ENCODE measurements around the gene ETFRF1. TPM values are rescaled to one million over a fixed set of nuclear protein-coding genes. Genes with fewer than 3 reads are reported as not detected.

Gene ETFRF1
- total and polyA plus RNA-seq, 2 of the 8 experiments (the other 6 are each of a cell fraction or from before 2014, with no cell fraction given), result 4.3 to 7.7 TPM

DNA sequence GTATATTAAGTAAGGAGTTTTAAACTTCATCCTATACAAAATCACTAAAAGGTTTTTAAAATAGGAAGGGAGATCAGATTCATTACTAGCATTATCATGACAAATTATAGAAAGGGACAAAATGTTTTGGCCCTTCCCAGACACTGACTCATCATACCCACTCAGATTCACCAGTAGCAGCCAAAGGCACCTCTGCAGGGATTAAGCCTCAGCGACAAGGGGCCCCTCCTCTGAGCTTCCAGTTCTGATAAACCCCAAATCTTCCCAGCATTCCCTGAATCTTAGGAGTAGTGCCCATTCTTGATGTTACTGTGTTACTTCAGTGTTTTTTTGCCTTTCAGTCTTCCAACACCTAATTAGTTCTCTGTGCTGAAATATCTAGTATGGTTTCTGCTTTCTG, 41.2 kb downstream of the ETFRF1 start (continued):
- TF ChIP-seq, protein P1, sequence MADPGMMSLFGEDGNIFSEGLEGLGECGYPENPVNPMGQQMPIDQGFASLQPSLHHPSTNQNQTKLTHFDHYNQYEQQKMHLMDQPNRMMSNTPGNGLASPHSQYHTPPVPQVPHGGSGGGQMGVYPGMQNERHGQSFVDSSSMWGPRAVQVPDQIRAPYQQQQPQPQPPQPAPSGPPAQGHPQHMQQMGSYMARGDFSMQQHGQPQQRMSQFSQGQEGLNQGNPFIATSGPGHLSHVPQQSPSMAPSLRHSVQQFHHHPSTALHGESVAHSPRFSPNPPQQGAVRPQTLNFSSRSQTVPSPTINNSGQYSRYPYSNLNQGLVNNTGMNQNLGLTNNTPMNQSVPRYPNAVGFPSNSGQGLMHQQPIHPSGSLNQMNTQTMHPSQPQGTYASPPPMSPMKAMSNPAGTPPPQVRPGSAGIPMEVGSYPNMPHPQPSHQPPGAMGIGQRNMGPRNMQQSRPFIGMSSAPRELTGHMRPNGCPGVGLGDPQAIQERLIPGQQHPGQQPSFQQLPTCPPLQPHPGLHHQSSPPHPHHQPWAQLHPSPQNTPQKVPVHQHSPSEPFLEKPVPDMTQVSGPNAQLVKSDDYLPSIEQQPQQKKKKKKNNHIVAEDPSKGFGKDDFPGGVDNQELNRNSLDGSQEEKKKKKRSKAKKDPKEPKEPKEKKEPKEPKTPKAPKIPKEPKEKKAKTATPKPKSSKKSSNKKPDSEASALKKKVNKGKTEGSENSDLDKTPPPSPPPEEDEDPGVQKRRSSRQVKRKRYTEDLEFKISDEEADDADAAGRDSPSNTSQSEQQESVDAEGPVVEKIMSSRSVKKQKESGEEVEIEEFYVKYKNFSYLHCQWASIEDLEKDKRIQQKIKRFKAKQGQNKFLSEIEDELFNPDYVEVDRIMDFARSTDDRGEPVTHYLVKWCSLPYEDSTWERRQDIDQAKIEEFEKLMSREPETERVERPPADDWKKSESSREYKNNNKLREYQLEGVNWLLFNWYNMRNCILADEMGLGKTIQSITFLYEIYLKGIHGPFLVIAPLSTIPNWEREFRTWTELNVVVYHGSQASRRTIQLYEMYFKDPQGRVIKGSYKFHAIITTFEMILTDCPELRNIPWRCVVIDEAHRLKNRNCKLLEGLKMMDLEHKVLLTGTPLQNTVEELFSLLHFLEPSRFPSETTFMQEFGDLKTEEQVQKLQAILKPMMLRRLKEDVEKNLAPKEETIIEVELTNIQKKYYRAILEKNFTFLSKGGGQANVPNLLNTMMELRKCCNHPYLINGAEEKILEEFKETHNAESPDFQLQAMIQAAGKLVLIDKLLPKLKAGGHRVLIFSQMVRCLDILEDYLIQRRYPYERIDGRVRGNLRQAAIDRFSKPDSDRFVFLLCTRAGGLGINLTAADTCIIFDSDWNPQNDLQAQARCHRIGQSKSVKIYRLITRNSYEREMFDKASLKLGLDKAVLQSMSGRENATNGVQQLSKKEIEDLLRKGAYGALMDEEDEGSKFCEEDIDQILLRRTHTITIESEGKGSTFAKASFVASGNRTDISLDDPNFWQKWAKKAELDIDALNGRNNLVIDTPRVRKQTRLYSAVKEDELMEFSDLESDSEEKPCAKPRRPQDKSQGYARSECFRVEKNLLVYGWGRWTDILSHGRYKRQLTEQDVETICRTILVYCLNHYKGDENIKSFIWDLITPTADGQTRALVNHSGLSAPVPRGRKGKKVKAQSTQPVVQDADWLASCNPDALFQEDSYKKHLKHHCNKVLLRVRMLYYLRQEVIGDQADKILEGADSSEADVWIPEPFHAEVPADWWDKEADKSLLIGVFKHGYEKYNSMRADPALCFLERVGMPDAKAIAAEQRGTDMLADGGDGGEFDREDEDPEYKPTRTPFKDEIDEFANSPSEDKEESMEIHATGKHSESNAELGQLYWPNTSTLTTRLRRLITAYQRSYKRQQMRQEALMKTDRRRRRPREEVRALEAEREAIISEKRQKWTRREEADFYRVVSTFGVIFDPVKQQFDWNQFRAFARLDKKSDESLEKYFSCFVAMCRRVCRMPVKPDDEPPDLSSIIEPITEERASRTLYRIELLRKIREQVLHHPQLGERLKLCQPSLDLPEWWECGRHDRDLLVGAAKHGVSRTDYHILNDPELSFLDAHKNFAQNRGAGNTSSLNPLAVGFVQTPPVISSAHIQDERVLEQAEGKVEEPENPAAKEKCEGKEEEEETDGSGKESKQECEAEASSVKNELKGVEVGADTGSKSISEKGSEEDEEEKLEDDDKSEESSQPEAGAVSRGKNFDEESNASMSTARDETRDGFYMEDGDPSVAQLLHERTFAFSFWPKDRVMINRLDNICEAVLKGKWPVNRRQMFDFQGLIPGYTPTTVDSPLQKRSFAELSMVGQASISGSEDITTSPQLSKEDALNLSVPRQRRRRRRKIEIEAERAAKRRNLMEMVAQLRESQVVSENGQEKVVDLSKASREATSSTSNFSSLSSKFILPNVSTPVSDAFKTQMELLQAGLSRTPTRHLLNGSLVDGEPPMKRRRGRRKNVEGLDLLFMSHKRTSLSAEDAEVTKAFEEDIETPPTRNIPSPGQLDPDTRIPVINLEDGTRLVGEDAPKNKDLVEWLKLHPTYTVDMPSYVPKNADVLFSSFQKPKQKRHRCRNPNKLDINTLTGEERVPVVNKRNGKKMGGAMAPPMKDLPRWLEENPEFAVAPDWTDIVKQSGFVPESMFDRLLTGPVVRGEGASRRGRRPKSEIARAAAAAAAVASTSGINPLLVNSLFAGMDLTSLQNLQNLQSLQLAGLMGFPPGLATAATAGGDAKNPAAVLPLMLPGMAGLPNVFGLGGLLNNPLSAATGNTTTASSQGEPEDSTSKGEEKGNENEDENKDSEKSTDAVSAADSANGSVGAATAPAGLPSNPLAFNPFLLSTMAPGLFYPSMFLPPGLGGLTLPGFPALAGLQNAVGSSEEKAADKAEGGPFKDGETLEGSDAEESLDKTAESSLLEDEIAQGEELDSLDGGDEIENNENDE (IDR thresholded peaks at IDR 0.05; ENCODE audit: insufficient replicate concordance, low read length), result no peak
- TF ChIP-seq EZH2 (IDR thresholded peaks at IDR 0.05; ENCODE audit: low read depth, low read length, severe bottlenecking) (no peak), POLR2A (IDR thresholded peaks at IDR 0.05; ENCODE audit: control extremely low read depth in 1 of 2, low read depth in 2 of 2, low read length in 2 of 2) (no peak), KDM5A (IDR thresholded peaks at IDR 0.05; ENCODE audit: low read length) (no peak), TAF7 (optimal IDR thresholded peaks at IDR 0.05; ENCODE audit: borderline replicate concordance, low read depth, low read length) (no peak), NANOG (IDR thresholded peaks at IDR 0.05; ENCODE audit: insufficient read depth, low read depth, low read length, poor library complexity, severe bottlenecking) (no peak), CHD1 (IDR thresholded peaks at IDR 0.05; ENCODE audit: low read depth, low read length) (no peak), BACH1 (IDR thresholded peaks at IDR 0.05; ENCODE audit: low read length) (no peak), TAF1 (IDR thresholded peaks at IDR 0.05; ENCODE audit: low read depth, low read length) (no peak), NRF1 (IDR thresholded peaks at IDR 0.05; ENCODE audit: low read depth, low read length) (no peak), BRCA1 (IDR thresholded peaks at IDR 0.05; ENCODE audit: low read depth, low read length) (no peak), CTBP2 (IDR thresholded peaks at IDR 0.05; ENCODE audit: borderline replicate concordance, insufficient read depth, insufficient read length, low read length) (no peak), ZNF274 (IDR thresholded peaks at IDR 0.05; ENCODE audit: borderline replicate concordance, extremely low read depth, low read length) (no peak)

All from H1 (cell line).